OCI-M1 (cell line): ENCODE measurements around the gene NALCN.
"Not testable (repeated sequence)": the region's sequence is repeated elsewhere in the genome, so short reads cannot be mapped to it uniquely, and the experiment has no call there.

Source experiments
- DNase-seq: peaks from one replicate; lab custom pipeline; 2025; lab: John Stamatoyannopoulos, UW

NALCN gene

GRCh38 chr13:101341464-101341863 lies 74.8 kb downstream of the NALCN start:
- no peak for DNase-seq

GRCh38 chr13:101339202-101339601 lies 77.1 kb downstream of the NALCN start:
- no peak for DNase-seq

- no peak for DNase-seq
These were observed 83.7 kb downstream of the NALCN start for GRCh38 chr13:101332583-101332982.

- no peak for DNase-seq
These were observed 84.6 kb downstream of the NALCN start for GRCh38 chr13:101331731-101332130.

GRCh38 chr13:101327871-101328270 lies 88.4 kb downstream of the NALCN start:
- DNase-seq = no peak

- DNase-seq = no peak
These were observed 89.6 kb downstream of the NALCN start for GRCh38 chr13:101326710-101327109.

GRCh38 chr13:101325423-101325822 lies 90.9 kb downstream of the NALCN start:
- DNase-seq = no peak

GRCh38 chr13:101323601-101324000 lies 92.7 kb downstream of the NALCN start:
- no peak for DNase-seq

GRCh38 chr13:101317986-101318523 lies 98.3 kb downstream of the NALCN start:
- no peak for DNase-seq

GRCh38 chr13:101313479-101313878 lies 102.8 kb downstream of the NALCN start:
- DNase-seq = not testable (repeated sequence)

GRCh38 chr13:101309014-101309619 lies 107.2 kb downstream of the NALCN start:
- no peak for DNase-seq

GRCh38 chr13:101308247-101309013 lies 107.9 kb downstream of the NALCN start:
- DNase-seq = no peak

- DNase-seq = no peak
These were observed 109.1 kb downstream of the NALCN start for GRCh38 chr13:101307181-101307701.

GRCh38 chr13:101306773-101307172 lies 109.5 kb downstream of the NALCN start:
- no peak for DNase-seq

GRCh38 chr13:101305981-101306411 lies 110.3 kb downstream of the NALCN start:
- no peak for DNase-seq

- no peak for DNase-seq
These were observed 112.8 kb downstream of the NALCN start for GRCh38 chr13:101303521-101303920.

- DNase-seq = no peak
These were observed 115.3 kb downstream of the NALCN start for GRCh38 chr13:101301053-101301452.

GRCh38 chr13:101300531-101300930 lies 115.8 kb downstream of the NALCN start:
- no peak for DNase-seq

- DNase-seq = no peak
These were observed 117.8 kb downstream of the NALCN start for GRCh38 chr13:101298517-101298916.

GRCh38 chr13:101297794-101298193 lies 118.5 kb downstream of the NALCN start:
- no peak for DNase-seq

GRCh38 chr13:101292711-101293110 lies 123.6 kb downstream of the NALCN start:
- no peak for DNase-seq

- DNase-seq = no peak
These were observed 124.4 kb downstream of the NALCN start for GRCh38 chr13:101291646-101292515.
